ENCODE results near the gene SLK. TPM values are rescaled to one million over a fixed set of nuclear protein-coding genes. Genes with fewer than 3 reads are reported as not detected.

The SLK gene
- total RNA-seq, 4 donors from 2014 or later: 83.1 to 105 (median 102) TPM

DNA sequence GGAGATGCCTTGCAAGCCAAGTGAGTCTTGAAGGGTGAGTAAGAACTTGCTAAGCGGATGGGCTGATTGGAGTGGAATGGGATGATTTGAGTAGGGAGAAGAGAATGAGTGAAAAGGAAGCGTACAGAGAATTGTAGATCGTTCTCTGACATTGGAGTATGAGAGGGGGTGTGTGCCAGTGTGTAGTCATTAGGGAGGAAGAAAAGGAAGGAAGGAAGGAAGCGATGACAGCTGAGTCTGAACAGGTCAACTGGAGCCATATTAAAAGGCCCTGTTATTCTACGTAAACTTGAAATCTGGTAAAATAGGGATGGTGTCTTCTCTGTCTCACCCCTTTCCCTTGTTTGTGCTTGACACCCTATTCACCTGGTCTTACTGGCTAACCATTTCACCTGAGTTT is 55.1 kb downstream of the SLK start:
- Histone ChIP-seq H3K36me3 (peaks cover 61 to 85% (median 76%) of the 10 kb centered on the region in 4 donors), H3K27me3 (no peaks in the 10 kb centered on the region), H3K9me3 (no peaks in the 10 kb centered on the region), H3K4me3 (no peak overlapping the region), H3K4me1 (peaks cover 0 to 10% (median 4%) of the 10 kb centered on the region in 4 donors), H3K27ac (replicated peaks in 1 of 4) (no peak overlapping the region)
- WGBS: 90% methylated on average over 5 of the region's 5 CpGs
- TF ChIP-seq POLR2A (IDR thresholded peaks at IDR 0.05; ENCODE audit: low read depth): no peak
- intact Hi-C loops (cut with DNase I): no loop called here
- no peak for DNase-seq (ENCODE audit: extremely low spot score)

DNA sequence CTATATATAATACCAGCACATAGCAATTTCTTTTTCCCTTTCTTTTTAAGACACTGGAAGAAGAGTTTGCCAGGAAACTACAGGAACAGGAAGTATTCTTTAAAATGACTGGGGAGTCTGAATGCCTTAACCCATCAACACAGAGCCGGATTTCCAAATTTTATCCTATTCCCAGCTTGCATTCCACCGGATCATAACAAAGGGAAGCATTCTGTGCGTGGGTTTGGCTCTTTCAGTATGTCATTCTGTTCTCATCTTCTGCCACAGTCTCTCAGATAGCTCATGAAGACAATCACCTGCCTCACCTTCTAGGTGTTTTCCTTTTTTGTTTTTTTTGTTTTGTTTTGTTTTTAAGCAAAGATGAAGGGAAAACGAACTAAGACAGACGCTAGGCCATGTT is 58.6 kb downstream of the SLK start:
- H3K36me3 ChIP-seq: peaks cover 50 to 91% (median 67%) of the 10 kb centered on the region in 4 donors
- H3K4me3 ChIP-seq: no peak overlapping the region
- WGBS: 61% methylated on average over 5 of the region's 5 CpGs
- no peaks in the 10 kb centered on the region for H3K27me3 ChIP-seq
- no peak for DNase-seq (ENCODE audit: extremely low spot score)
- H3K4me1 ChIP-seq: peaks cover 0 to 10% (median 4%) of the 10 kb centered on the region in 4 donors
- H3K9me3 ChIP-seq: no peaks in the 10 kb centered on the region
- H3K27ac ChIP-seq (replicated peaks in 1 of 4): no peak overlapping the region
- intact Hi-C loops (cut with DNase I): no loop called here
- no peak for TF ChIP-seq POLR2AphosphoS5 (IDR thresholded peaks at IDR 0.05)
- no peak for TF ChIP-seq POLR2A (IDR thresholded peaks at IDR 0.05; ENCODE audit: low read depth)
- TF ChIP-seq EP300 (IDR thresholded peaks at IDR 0.05): no peak
- TF ChIP-seq CTCF (IDR thresholded peaks at IDR 0.05): no peak

DNA sequence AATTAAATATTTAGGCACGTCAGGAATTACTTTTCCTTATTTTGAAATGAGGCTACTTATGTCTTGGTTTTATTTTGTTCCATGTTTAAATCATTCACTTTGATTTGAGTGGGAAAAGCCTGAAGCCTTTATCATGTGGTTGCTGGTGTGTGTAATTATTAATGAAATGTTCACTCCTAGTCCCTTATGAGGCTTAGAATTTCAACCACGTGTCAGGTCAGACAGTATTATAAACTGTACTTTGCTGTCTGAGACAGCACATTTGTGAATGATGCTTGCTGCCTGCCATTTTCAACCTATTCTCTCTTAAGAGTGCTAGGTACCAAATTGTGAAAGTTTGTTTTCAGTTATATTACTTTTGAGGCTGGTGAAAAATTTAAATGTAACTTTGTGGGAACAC is 59.8 kb downstream of the SLK start:
- no peaks in the 10 kb centered on the region for H3K27me3 ChIP-seq
- 47% methylated on average over 2 of the region's 2 CpGs for WGBS
- no peak for DNase-seq (ENCODE audit: extremely low spot score)
- peaks cover 0 to 10% (median 4%) of the 10 kb centered on the region in 4 donors for H3K4me1 ChIP-seq
- no peak overlapping the region for H3K27ac ChIP-seq (replicated peaks in 1 of 4)
- no peaks in the 10 kb centered on the region for H3K9me3 ChIP-seq
- intact Hi-C loops (cut with DNase I): no loop called here
- no peak overlapping the region for H3K4me3 ChIP-seq
- TF ChIP-seq POLR2AphosphoS5 (IDR thresholded peaks at IDR 0.05) (no peak), POLR2A (IDR thresholded peaks at IDR 0.05; ENCODE audit: low read depth) (no peak), CTCF (IDR thresholded peaks at IDR 0.05) (no peak), EP300 (IDR thresholded peaks at IDR 0.05) (no peak)
- peaks cover 39 to 79% (median 57%) of the 10 kb centered on the region in 4 donors for H3K36me3 ChIP-seq

DNA sequence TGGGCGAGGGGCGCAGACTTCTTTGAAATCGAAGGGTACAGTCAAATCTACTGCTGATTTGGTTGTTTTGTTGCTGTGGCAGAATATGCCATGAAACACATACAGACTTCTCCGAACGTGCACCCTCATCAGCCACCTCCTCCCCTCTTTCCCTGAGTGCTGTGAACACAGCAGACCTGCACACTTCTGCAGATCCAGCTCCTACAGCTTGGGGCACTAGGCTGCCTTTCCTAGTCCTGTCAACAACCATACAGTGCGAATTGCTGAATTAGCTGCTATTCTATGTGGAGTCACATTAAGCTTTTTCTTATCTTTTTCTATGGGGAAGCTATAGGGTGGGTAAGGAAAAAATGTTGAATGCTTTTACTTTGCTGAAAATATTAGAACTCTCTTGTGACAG is 61.2 kb downstream of the SLK start:
- WGBS: 74% methylated on average over 6 of the region's 6 CpGs
- H3K27ac ChIP-seq (replicated peaks in 1 of 4): no peak overlapping the region
- H3K36me3 ChIP-seq: peaks cover 25 to 76% (median 54%) of the 10 kb centered on the region in 4 donors
- no peak overlapping the region for H3K4me3 ChIP-seq
- no peak for TF ChIP-seq POLR2AphosphoS5 (IDR thresholded peaks at IDR 0.05)
- no peak for TF ChIP-seq EP300 (IDR thresholded peaks at IDR 0.05)
- peak in 1 of 3 experiments; percentile 36 for TF ChIP-seq CTCF (IDR thresholded peaks at IDR 0.05)
- TF ChIP-seq POLR2A (IDR thresholded peaks at IDR 0.05; ENCODE audit: low read depth): no peak
- no peaks in the 10 kb centered on the region for H3K9me3 ChIP-seq
- no peaks in the 10 kb centered on the region for H3K27me3 ChIP-seq
- DNase-seq (ENCODE audit: extremely low spot score): no peak
- H3K4me1 ChIP-seq: peaks cover 0 to 10% (median 4%) of the 10 kb centered on the region in 4 donors
- intact Hi-C loops (cut with DNase I): no loop called here

DNA sequence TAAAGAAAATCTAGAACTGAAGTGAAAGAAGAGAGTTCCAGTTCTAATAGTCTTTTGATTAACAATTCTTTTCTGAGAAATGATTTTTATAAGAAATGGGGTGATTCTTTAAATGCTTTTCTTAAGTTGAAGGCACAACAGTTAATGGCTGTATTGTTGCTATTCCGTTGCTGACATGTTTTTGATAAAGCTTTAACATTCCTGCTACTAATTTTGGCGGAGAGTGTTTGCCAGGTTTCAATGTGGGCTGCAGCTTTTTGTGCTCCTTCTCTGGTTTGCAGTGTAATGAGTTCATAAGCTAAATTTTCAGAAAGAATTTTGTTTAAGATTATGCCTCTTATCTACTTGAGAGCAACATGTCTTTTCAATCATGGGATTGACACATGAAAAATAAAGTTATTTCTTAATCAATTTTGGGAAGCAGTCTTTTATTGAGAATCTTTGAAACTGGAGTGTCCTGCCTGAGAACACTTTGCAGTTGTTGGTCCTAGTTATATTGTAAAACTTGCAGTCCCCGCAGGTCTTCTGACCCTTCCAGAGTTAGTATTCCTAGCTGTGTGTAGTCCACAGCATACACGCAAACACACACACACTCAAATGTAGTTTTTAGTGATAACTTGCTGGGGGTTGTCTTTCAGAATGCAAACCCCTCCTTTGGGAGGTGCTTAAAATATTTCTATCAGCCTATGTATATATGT is 62.0 kb downstream of the SLK start:
- H3K4me3 ChIP-seq: no peak overlapping the region
- no peak for TF ChIP-seq EP300 (IDR thresholded peaks at IDR 0.05)
- no peak for TF ChIP-seq POLR2A (IDR thresholded peaks at IDR 0.05; ENCODE audit: low read depth)
- no peak for TF ChIP-seq CTCF (IDR thresholded peaks at IDR 0.05)
- TF ChIP-seq POLR2AphosphoS5 (IDR thresholded peaks at IDR 0.05): no peak
- DNase-seq (ENCODE audit: extremely low spot score): no peak
- H3K9me3 ChIP-seq: no peaks in the 10 kb centered on the region
- no peaks in the 10 kb centered on the region for H3K27me3 ChIP-seq
- peaks cover 16 to 73% (median 55%) of the 10 kb centered on the region in 4 donors for H3K36me3 ChIP-seq
- peaks cover 0 to 10% (median 4%) of the 10 kb centered on the region in 4 donors for H3K4me1 ChIP-seq
- 85% methylated on average over 4 of the region's 4 CpGs for WGBS
- intact Hi-C loops (cut with DNase I): no loop called here
- no peak overlapping the region for H3K27ac ChIP-seq (replicated peaks in 1 of 4)
